H1 (cell line): ENCODE results near the gene PGM2L1. TPM values are rescaled to one million over a fixed set of nuclear protein-coding genes. Genes with fewer than 3 reads are reported as not detected.

ENCODE experiments used
- SIN3A ChIP-seq, 2 experiments: IDR thresholded peaks in 1 of 2; conservative IDR thresholded peaks in 1 of 2; 2 replicates each; pipeline ENCODE4 v1.6.1; 2011 to 2012; ENCODE audit warnings: low read length in 2 of 2, improper control_type of control experiment in 1 of 2, low read depth in 1 of 2, mild to moderate bottlenecking in 1 of 2
- polyA plus RNA-seq, 7 experiments: library from polyadenylated mRNA; depleted of rRNA in 3 of 7; stranded (reverse) in 5 of 7; unstranded in 2 of 7; fragments of >200 nt in 5 of 7; fragments of 200-250 nt in 2 of 7; gene quantifications; 1 replicate in 5 of 7; 2 replicates in 1 of 7; 4 replicates in 1 of 7; pipeline versions ENCODE4 v1.2.1 to v1.2.3, GENCODE V29; 2011 to 2013; ENCODE audit warnings: missing spikeins in 2 of 7, mixed read lengths in 2 of 7
- total RNA-seq: library from RNA; stranded (reverse); fragmentation: NEBNext Ultra II Directional; extraction: Animal tissue kit (Norgen Biotek cat#: 25700); gene quantifications from 2 replicates; pipeline ENCODE4 v1.2.1, GENCODE V29; 2021

PGM2L1 gene
- total and polyA plus RNA-seq, 2 of the 8 experiments (the other 6 are each of a cell fraction or from before 2014, with no cell fraction given), result 5.0 to 42.7 TPM

- no peak for TF ChIP-seq SIN3A (conservative IDR thresholded peaks at IDR 0.05 in 1 of 2, IDR thresholded peaks at IDR 0.05 in 1 of 2; ENCODE audit: low read depth in 1 of 2, low read length in 2 of 2)
- TF ChIP-seq, all 59 proteins: peak for 0
Observed at GRCh38 chr11:74312326-74312725, 85.9 kb downstream of the PGM2L1 start (continued).
